ENCODE results near the gene TRIM68. TPM values are rescaled to one million over a fixed set of nuclear protein-coding genes. Genes with fewer than 3 reads are reported as not detected.

Gene TRIM68
- total and polyA plus RNA-seq, 2 of the 13 experiments (the other 11 are each of a cell fraction or from before 2014, with no cell fraction given), result not detected

- 7% methylated on average over 2 of the region's 3 CpGs for WGBS (ENCODE audit: low lambda C conversion rate)
- no peaks in the 10 kb centered on the region for H3K4me1 ChIP-seq (ENCODE audit: insufficient read depth, low read length)
- H3K9me3 ChIP-seq (ENCODE audit: low read length), result no peaks in the 10 kb centered on the region
- intact Hi-C loops (cut with micrococcal nuclease; ENCODE audit: unreplicated experiment), result no loop called here
- H3K9ac ChIP-seq (ENCODE audit: insufficient read depth, low read depth, low read length), result no peak within 1 kb of the TSS
- no TSS peak for BruUV-seq (replicated peaks)
- H4K20me1 ChIP-seq (ENCODE audit: insufficient read depth, low read length), result no peaks in the 10 kb centered on the region
- no peak within 1 kb of the TSS for H2AFZ ChIP-seq (ENCODE audit: low read length)
- no peak for FAIRE-seq
- H3K27me3 ChIP-seq (ENCODE audit: control insufficient read depth in 1 of 2, insufficient read depth in 2 of 2, low read length in 2 of 2), result peaks cover 0 to 37% of the 10 kb centered on the region in 2 experiments; a peak in 3 of 5 replicates
- no peak within 1 kb of the TSS for H3K27ac ChIP-seq (ENCODE audit: extremely low read length, insufficient read depth, low read length)
- no peak for ATAC-seq
- DNase-seq (ENCODE audit: low spot score), result no peak
- H3K36me3 ChIP-seq (replicated peaks in 1 of 2; ENCODE audit: control insufficient read depth in 1 of 2, insufficient read depth in 2 of 2, low read length in 2 of 2), result no peaks in the 10 kb centered on the region
- H3K4me2 ChIP-seq (ENCODE audit: low read depth, low read length), result no peak within 1 kb of the TSS
- ChIA-PET POLR2A (no interaction called here), CTCF (ENCODE audit: low intra/inter-chr PET ratio, low total read pairs) (no interaction called here)
- H3K4me3 ChIP-seq (replicated peaks in 1 of 3; ENCODE audit: insufficient read depth in 1 of 3, low read depth in 2 of 3, low read length in 3 of 3), result no peak within 1 kb of the TSS
- H3K79me2 ChIP-seq (ENCODE audit: insufficient read depth, low read length), result no peaks in the 10 kb centered on the region
- in situ Hi-C loops (cut with HindIII; ENCODE audit: extremely low pct_ligation_motif_present, low pct_unique_long_range_greater_than_20kb), result no loop called here
- no peak for TF ChIP-seq SNRNP70 (IDR thresholded peaks at IDR 0.05; ENCODE audit: low read depth, low read length)
- no peak for TF ChIP-seq MXD1 (CRISPR knock-in tag; IDR thresholded peaks at IDR 0.05)
- no peak for TF ChIP-seq PHB2 (IDR thresholded peaks at IDR 0.05; ENCODE audit: partially characterized antibody)
- TF ChIP-seq MED8 (CRISPR knock-in tag; IDR thresholded peaks at IDR 0.05; ENCODE audit: insufficient replicate concordance), result no peak
- TF ChIP-seq PRDM4 (CRISPR knock-in tag; IDR thresholded peaks at IDR 0.05; ENCODE audit: borderline replicate concordance), result no peak
- no peak for TF ChIP-seq ZNF230 (CRISPR knock-in tag; IDR thresholded peaks at IDR 0.05)
- TF ChIP-seq ZNF101 (CRISPR knock-in tag; IDR thresholded peaks at IDR 0.05; ENCODE audit: borderline replicate concordance, low read depth), result no peak
- TF ChIP-seq KAT8 (CRISPR knock-in tag; IDR thresholded peaks at IDR 0.05), result no peak
- TF ChIP-seq E2F2 (CRISPR knock-in tag; IDR thresholded peaks at IDR 0.05; ENCODE audit: borderline replicate concordance), result no peak
- TF ChIP-seq ATF1 (CRISPR knock-in tag; IDR thresholded peaks at IDR 0.05), result no peak
- TF ChIP-seq BATF2 (CRISPR knock-in tag; IDR thresholded peaks at IDR 0.05), result no peak
- no peak for TF ChIP-seq ZNF549 (CRISPR knock-in tag; IDR thresholded peaks at IDR 0.05)
- TF ChIP-seq ZSCAN30 (CRISPR knock-in tag; IDR thresholded peaks at IDR 0.05), result no peak
Observed at GRCh38 chr11:4643682-4644081, 35.7 kb upstream of the TRIM68 start, which contains the start of gene OR51E1. Gene OR51E1, plus strand, starts transcription at chr11:4643982. Its CDS starts 8,545 bp downstream, at chr11:4652527.

Measured in HepG2 (cell line).